Right ventricle myocardium inferior (tissue), 1 donor: ENCODE data around the gene RPTN. TPM values are rescaled to one million over a fixed set of nuclear protein-coding genes. Genes with fewer than 3 reads are reported as not detected.
A peak's percentile ranks its signal among the peaks of the same experiment; 100 is the strongest.
"Not testable (repeated sequence)": the region's sequence is repeated elsewhere in the genome, so short reads cannot be mapped to it uniquely, and the experiment has no call there.

Source experiments
- ATAC-seq: fragments of 200-7000 bp; cut with Tn5 transposase; one replicate; pipeline ENCODE4 v1.9.1; 2020; ENCODE audit warnings: mild to moderate bottlenecking, moderate library complexity
- DNase-seq: peaks from one replicate; pipeline ENCODE4 v3.0.0; 2021; ENCODE audit errors: missing footprints
- intact Hi-C: fragments of 100-400 bp; cut with DNase I; formaldehyde crosslinking; loops from one replicate; pipeline ENCODE4 v1.11.0; 2022
- total RNA-seq: library from RNA; stranded (reverse); fragmentation: NEBNext Ultra II Directional; extraction: Animal tissue kit (Norgen Biotek cat#: 25700); gene quantifications from one replicate; pipeline ENCODE4 v1.2.1, GENCODE V29; 2021
- donor health status: DM: no; HTN: yes; CAD: no; lungs with severe emphysema.

RPTN gene
- total RNA-seq, 1 donor from 2014 or later, result not detected

- intact Hi-C loops, result no loop called here
- DNase-seq (no peak), ATAC-seq (no peak)
These were observed 9.0 kb upstream of the RPTN start for GRCh38 chr1:152167835-152168534.

- ATAC-seq (no peak), DNase-seq (no peak)
- intact Hi-C loops, result no loop called here
These were observed 7.9 kb upstream of the RPTN start for GRCh38 chr1:152166966-152167365.

GRCh38 chr1:152165286-152166077, 6.5 kb upstream of the RPTN start:
- DNase-seq, result no peak
- peak; percentile 11 for ATAC-seq
- intact Hi-C loops, result no loop called here

- intact Hi-C loops, result no loop called here
- no peak for ATAC-seq
- DNase-seq, result no peak
These were observed 5.6 kb upstream of the RPTN start for GRCh38 chr1:152164517-152165136.

GRCh38 chr1:152162792-152163463, 3.9 kb upstream of the RPTN start:
- no peak for DNase-seq
- intact Hi-C loops, result no loop called here
- no peak for ATAC-seq

- DNase-seq (no peak), ATAC-seq (no peak)
- intact Hi-C loops, result no loop called here
These were observed 1.5 kb upstream of the RPTN start for GRCh38 chr1:152160576-152160975.

- DNase-seq (no peak), ATAC-seq (no peak)
- intact Hi-C loops, result no loop called here
These were observed 5.0 kb downstream of the RPTN start for GRCh38 chr1:152153996-152154395.

GRCh38 chr1:152151646-152152045, 7.4 kb downstream of the RPTN start:
- intact Hi-C loops, result no loop called here
- ATAC-seq (no peak), DNase-seq (no peak)

GRCh38 chr1:152148981-152149380, 10.0 kb downstream of the RPTN start:
- intact Hi-C loops, result no loop called here
- DNase-seq (no peak), ATAC-seq (no peak)

- intact Hi-C loops, result no loop called here
- ATAC-seq, result no peak
- no peak for DNase-seq
These were observed 11.0 kb downstream of the RPTN start for GRCh38 chr1:152148051-152148450.

GRCh38 chr1:152145769-152146168, 13.3 kb downstream of the RPTN start:
- DNase-seq, result no peak
- ATAC-seq, result no peak
- intact Hi-C loops, result no loop called here

- ATAC-seq, intact Hi-C loops, DNase-seq: not testable (repeated sequence)
These were observed 14.3 kb downstream of the RPTN start for GRCh38 chr1:152144674-152145183.

- DNase-seq (no peak), ATAC-seq (no peak)
- intact Hi-C loops, result loop anchor here (1.0 to 2.0 kb wide), 2 partner anchors 41 to 317 kb away; no protein-coding TSS in a partner anchor
These were observed 15.7 kb downstream of the RPTN start for GRCh38 chr1:152143150-152143887.

- intact Hi-C loops, result loop anchor here (2.0 kb wide), 1 partner anchor 319 kb away; no protein-coding TSS in a partner anchor
- ATAC-seq (no peak), DNase-seq (no peak)
These were observed 16.9 kb downstream of the RPTN start for GRCh38 chr1:152141971-152142584.

GRCh38 chr1:152137215-152137614, 21.8 kb downstream of the RPTN start:
- no peak for DNase-seq
- ATAC-seq, result no peak
- intact Hi-C loops, result no loop called here

- DNase-seq, result no peak
- ATAC-seq, result no peak
- intact Hi-C loops, result no loop called here
These were observed 28.8 kb downstream of the RPTN start for GRCh38 chr1:152130186-152130585.

- intact Hi-C loops, result no loop called here
- ATAC-seq, result no peak
- no peak for DNase-seq
These were observed 31.4 kb downstream of the RPTN start for GRCh38 chr1:152127673-152128072.

- DNase-seq (no peak), ATAC-seq (no peak)
- intact Hi-C loops, result no loop called here
These were observed 33.1 kb downstream of the RPTN start for GRCh38 chr1:152125834-152126443.
